B cell (primary cell): Measurements from ENCODE around the gene PXMP2. TPM values are rescaled to one million over a fixed set of nuclear protein-coding genes. Genes with fewer than 3 reads are reported as not detected.

ENCODE experiments used
- ATAC-seq: fragments of 200-7000 bp; cut with Tn5 transposase; one replicate; pipeline ENCODE4 v1.10.0; 2021; ENCODE audit warnings: low read depth, mild to moderate bottlenecking, moderate number of reproducible peaks, moderate library complexity
- CTCF ChIA-PET: fragments of 350-600 bp; sonication (Branson Sonifier 250); formaldehyde crosslinking; loops from one replicate; lab custom pipeline; 2021; ENCODE audit warnings: antibody characterized with exemption, inconsistent platforms; lab: Charles Lee
- POLR2A ChIA-PET: fragments of 350-600 bp; sonication (Branson Sonifier 250); formaldehyde crosslinking; loops from one replicate; lab custom pipeline; 2021; ENCODE audit warnings: antibody characterized with exemption; lab: Charles Lee
- DNase-seq: peaks from one replicate; pipeline ENCODE4 v3.0.0; 2013
- H2AFZ ChIP-seq: 2 replicates; pipeline ENCODE4 v1.6.1; 2012; ENCODE audit warnings: mild to moderate bottlenecking, low read depth, low read length; ENCODE audit not compliant: insufficient read depth, poor library complexity, severe bottlenecking
- H3K27ac ChIP-seq, 2 donors: 1 replicate in 1 of 2; 2 replicates in 1 of 2; pipeline ENCODE4 v1.5.1; 2012 to 2013; ENCODE audit warnings: low read length in 2 of 2, mild to moderate bottlenecking in 2 of 2, moderate library complexity in 1 of 2
- H3K27me3 ChIP-seq, 4 experiments: fragments of 200-600 bp in 1 of 4; sonication (generic) in 1 of 4; replicated peaks in 1 of 4; 1 replicate in 2 of 4; 2 replicates in 2 of 4; pipeline versions ENCODE4 v1.6.1 to v1.7.0; 2013 to 2016; ENCODE audit warnings: low read length in 3 of 4, mild to moderate bottlenecking in 2 of 4, mixed read lengths in 1 of 4, moderate library complexity in 1 of 4; ENCODE audit not compliant: insufficient read depth in 4 of 4, control insufficient read depth in 3 of 4; ENCODE audit errors: control extremely low read depth in 1 of 4
- H3K36me3 ChIP-seq, 2 experiments: replicated peaks in 1 of 2; 1 replicate in 1 of 2; 2 replicates in 1 of 2; pipeline versions ENCODE4 v1.6.1 to v1.7.1; 2013; ENCODE audit warnings: low read length in 1 of 2; ENCODE audit not compliant: insufficient read depth in 2 of 2, control insufficient read depth in 1 of 2; ENCODE audit errors: control extremely low read depth in 1 of 2, extremely low read depth in 1 of 2
- H3K4me1 ChIP-seq, 2 donors: fragments of 200-600 bp in 1 of 2; sonication (generic) in 1 of 2; 1 replicate in 1 of 2; 2 replicates in 1 of 2; pipeline versions ENCODE4 v1.5.1 to v1.6.1; 2013 to 2017; ENCODE audit warnings: low read length in 2 of 2; ENCODE audit not compliant: control insufficient read depth in 2 of 2, insufficient read depth in 2 of 2
- H3K4me2 ChIP-seq: replicated peaks from 2 replicates; pipeline ENCODE3; 2012; ENCODE audit warnings: mild to moderate bottlenecking, low read depth, low read length; ENCODE audit not compliant: poor library complexity, severe bottlenecking
- H3K4me3 ChIP-seq, 5 experiments: fragments of 200-600 bp in 1 of 5; sonication (generic) in 1 of 5; 1 replicate in 3 of 5; 2 replicates in 2 of 5; pipeline versions ENCODE4 v1.5.1 to v1.7.0; 2011 to 2016; ENCODE audit warnings: low read length in 4 of 5, mild to moderate bottlenecking in 4 of 5, low read depth in 2 of 5, control low read depth in 1 of 5, moderate library complexity in 1 of 5; ENCODE audit not compliant: insufficient read depth in 1 of 5; ENCODE audit errors: control extremely low read depth in 1 of 5, extremely low read depth in 1 of 5
- H3K79me2 ChIP-seq: fragments of 200-600 bp; sonication (generic); one replicate; pipeline ENCODE4 v1.6.0; 2016; ENCODE audit warnings: low read length; ENCODE audit not compliant: control insufficient read depth, insufficient read depth
- H3K9ac ChIP-seq: fragments of 200-600 bp; sonication (generic); 2 replicates; pipeline ENCODE4 v1.6.1; 2017; ENCODE audit warnings: mild to moderate bottlenecking, low read length, moderate library complexity
- H3K9me3 ChIP-seq, 3 donors: one replicate each; pipeline versions ENCODE4 v1.6.1 to v1.7.1; 2013; ENCODE audit warnings: low read length in 2 of 3; ENCODE audit not compliant: control insufficient read depth in 2 of 3, insufficient read depth in 1 of 3; ENCODE audit errors: control extremely low read depth in 1 of 3
- H4K20me1 ChIP-seq: 2 replicates; pipeline ENCODE4 v1.6.0; 2012; ENCODE audit warnings: mild to moderate bottlenecking, low read length; ENCODE audit not compliant: insufficient read depth, control insufficient read depth, poor library complexity, severe bottlenecking
- H3K27ac Mint-ChIP-seq: one replicate; pipeline ENCODE4 v1.8.0; 2021; ENCODE audit warnings: mixed read lengths
- H3K27me3 Mint-ChIP-seq: one replicate; pipeline ENCODE4 v1.8.0; 2021; ENCODE audit warnings: mixed read lengths
- H3K4me1 Mint-ChIP-seq: one replicate; pipeline ENCODE4 v1.8.0; 2021; ENCODE audit warnings: mixed read lengths
- H3K4me3 Mint-ChIP-seq: one replicate; pipeline ENCODE4 v1.8.0; 2021; ENCODE audit warnings: mixed read lengths
- H3K9me3 Mint-ChIP-seq: one replicate; pipeline ENCODE4 v1.8.0; 2022; ENCODE audit warnings: mixed read lengths; ENCODE audit not compliant: insufficient read depth
- CTCF ChIP-seq: fragments of 200-600 bp; IDR thresholded peaks from one replicate; pipeline ENCODE4 v1.8.0; 2022; ENCODE audit warnings: antibody characterized with exemption, mild to moderate bottlenecking
- EZH2 ChIP-seq: IDR thresholded peaks from 2 replicates; pipeline ENCODE4 v1.6.1; 2012; ENCODE audit warnings: borderline replicate concordance, low read depth, mild to moderate bottlenecking, moderate library complexity, low read length; ENCODE audit not compliant: insufficient read depth, poor library complexity, severe bottlenecking
- WGBS: methylation state at CpG from one replicate; pipeline ENCODE4 v1.1.5; 2013; ENCODE audit warnings: missing lambda C conversion rate; ENCODE audit not compliant: insufficient coverage; 5-methylcytosine and 5-hydroxymethylcytosine counted together
- intact Hi-C: fragments of 100-400 bp; cut with micrococcal nuclease; formaldehyde crosslinking; loops from one replicate; pipeline ENCODE4 v1.10.0; 2022
- polyA plus RNA-seq: library from polyadenylated mRNA; depleted of rRNA; stranded (reverse); fragments of >200 nt; gene quantifications from 2 replicates; pipeline ENCODE4 v1.2.3, GENCODE V29; 2012
- total RNA-seq, 2 donors: library from RNA; stranded (reverse); fragments of 120-200 nt in 1 of 2; gene quantifications; 1 replicate in 1 of 2; 2 replicates in 1 of 2; pipeline versions ENCODE4 v1.2.3 to v1.2.4, GENCODE V29; 2013 to 2022

Gene PXMP2
- total and polyA plus RNA-seq, 2 donors (not counting 1 experiment from before 2014, with no cell fraction given): 4.3 to 10.2 TPM

GRCh38 chr12:132736913-132737312 is 49.5 kb downstream of the PXMP2 start:
- POLR2A ChIA-PET: no interaction called here
- no peaks in the 10 kb centered on the region for H3K27me3 ChIP-seq
- H3K36me3 ChIP-seq: peaks cover 0 to 82% of the 10 kb centered on the region in 2 experiments
- intact Hi-C loops: no loop called here
- H3K27me3 Mint-ChIP-seq: no peaks in the 10 kb centered on the region
- H3K4me2 ChIP-seq: no peak overlapping the region
- H3K4me1 ChIP-seq: no peaks in the 10 kb centered on the region
- H3K4me3 Mint-ChIP-seq: no peak overlapping the region
- ATAC-seq: no peak
- no peak overlapping the region for H3K27ac ChIP-seq
- WGBS: 99% methylated on average over 15 of the region's 15 CpGs
- H4K20me1 ChIP-seq: peaks cover 6% of the 10 kb centered on the region
- no peak overlapping the region for H3K27ac Mint-ChIP-seq
- CTCF ChIA-PET: no interaction called here
- no peak for TF ChIP-seq EZH2
- no peak for TF ChIP-seq CTCF
- peaks cover 4% of the 10 kb centered on the region for H3K4me1 Mint-ChIP-seq
- DNase-seq: no peak
- H3K9ac ChIP-seq: no peak overlapping the region
- H3K9me3 Mint-ChIP-seq: no peaks in the 10 kb centered on the region
- H2AFZ ChIP-seq: no peak overlapping the region
- no peaks in the 10 kb centered on the region for H3K9me3 ChIP-seq
- H3K4me3 ChIP-seq: no peak overlapping the region
- H3K79me2 ChIP-seq: peaks cover 10% of the 10 kb centered on the region

- Histone ChIP-seq H3K36me3 (peaks cover 2 to 83% of the 10 kb centered on the region in 2 experiments), H3K4me3 (no peak overlapping the region), H3K27me3 (no peaks in the 10 kb centered on the region), H2AFZ (no peak overlapping the region), H3K9me3 (no peaks in the 10 kb centered on the region), H3K4me2 (no peak overlapping the region), H4K20me1 (peaks cover 26% of the 10 kb centered on the region), H3K79me2 (peaks cover 37% of the 10 kb centered on the region), H3K27ac (no peak overlapping the region), H3K4me1 (peaks cover 4 to 6% of the 10 kb centered on the region in 2 donors), H3K9ac (no peak overlapping the region)
- DNase-seq (no peak), ATAC-seq (no peak)
- H3K27me3 Mint-ChIP-seq: no peaks in the 10 kb centered on the region
- intact Hi-C loops: no loop called here
- POLR2A ChIA-PET: no interaction called here
- TF ChIP-seq CTCF (no peak), EZH2 (no peak)
- CTCF ChIA-PET: no interaction called here
- no peak overlapping the region for H3K4me3 Mint-ChIP-seq
- H3K4me1 Mint-ChIP-seq: peaks cover 12% of the 10 kb centered on the region
- no peaks in the 10 kb centered on the region for H3K9me3 Mint-ChIP-seq
- no peak overlapping the region for H3K27ac Mint-ChIP-seq
- 93% methylated on average over 12 of the region's 19 CpGs for WGBS
Observed at GRCh38 chr12:132739600-132740312, 52.4 kb downstream of the PXMP2 start.
